Neural progenitor cell (in vitro differentiated cells): Measurements from ENCODE around the gene TBC1D1. TPM values are rescaled to one million over a fixed set of nuclear protein-coding genes. Genes with fewer than 3 reads are reported as not detected.

ENCODE experiments used
- DNase-seq: peaks from one replicate; pipeline ENCODE4 v3.0.0-alpha.2; 2016; ENCODE audit warnings: low spot score
- H2AFZ ChIP-seq: fragments of 200-600 bp; sonication (generic); replicated peaks from 2 replicates; pipeline ENCODE4 v1.6.1; 2016; ENCODE audit warnings: antibody characterized with exemption
- H3F3A ChIP-seq: fragments of 200-600 bp; sonication (generic); 2 replicates; pipeline ENCODE4 v1.6.1; 2016; ENCODE audit warnings: antibody characterized with exemption, low read depth
- H3K27ac ChIP-seq: fragments of 200-600 bp; sonication (generic); 2 replicates; pipeline ENCODE4 v1.5.1; 2016; ENCODE audit warnings: mild to moderate bottlenecking
- H3K27me3 ChIP-seq: fragments of 200-600 bp; sonication (generic); 2 replicates; pipeline ENCODE4 v1.6.1; 2016; ENCODE audit warnings: mild to moderate bottlenecking, moderate library complexity
- H3K36me3 ChIP-seq: fragments of 200-600 bp; sonication (generic); 2 replicates; pipeline ENCODE4 v1.5.1; 2016
- H3K4me1 ChIP-seq: fragments of 200-600 bp; sonication (generic); 2 replicates; pipeline ENCODE4 v1.6.1; 2016; ENCODE audit warnings: mixed run types
- H3K4me2 ChIP-seq: fragments of 200-600 bp; sonication (generic); 2 replicates; pipeline ENCODE4 v1.6.1; 2016
- H3K4me3 ChIP-seq: fragments of 200-600 bp; sonication (generic); 2 replicates; pipeline ENCODE4 v1.5.1; 2016
- H3K79me2 ChIP-seq: fragments of 200-600 bp; sonication (generic); 2 replicates; pipeline ENCODE4 v1.6.1; 2016; ENCODE audit warnings: low read depth
- H3K9ac ChIP-seq: fragments of 200-600 bp; sonication (generic); 2 replicates; pipeline ENCODE4 v1.6.1; 2016
- H3K9me3 ChIP-seq: fragments of 200-600 bp; sonication (generic); 2 replicates; pipeline ENCODE4 v1.5.1; 2016; ENCODE audit warnings: low read depth
- H4K20me1 ChIP-seq: fragments of 200-600 bp; sonication (generic); 2 replicates; pipeline ENCODE4 v1.6.1; 2016; ENCODE audit warnings: low read depth
- H3K27ac Mint-ChIP-seq: 3 replicates; pipeline ENCODE4 v1.8.0; 2021; ENCODE audit warnings: mixed read lengths
- H3K27me3 Mint-ChIP-seq: 2 replicates; pipeline ENCODE4 v1.8.0; 2022; ENCODE audit warnings: low read depth, mild to moderate bottlenecking, inconsistent platforms, moderate library complexity, mixed read lengths; ENCODE audit not compliant: insufficient read depth
- H3K36me3 Mint-ChIP-seq: 3 replicates; pipeline ENCODE4 v1.8.0; 2021; ENCODE audit warnings: mixed read lengths
- H3K4me1 Mint-ChIP-seq: 3 replicates; pipeline ENCODE4 v1.8.0; 2021; ENCODE audit warnings: mixed read lengths
- H3K4me3 Mint-ChIP-seq: 3 replicates; pipeline ENCODE4 v1.8.0; 2021; ENCODE audit warnings: mild to moderate bottlenecking, moderate library complexity, mixed read lengths
- H3K9me3 Mint-ChIP-seq: 3 replicates; pipeline ENCODE4 v1.8.0; 2020; ENCODE audit warnings: mixed read lengths
- CTCF ChIP-seq: fragments of 200-600 bp; sonication (generic); IDR thresholded peaks from 2 replicates; pipeline ENCODE4 v1.5.1; 2017; ENCODE audit warnings: antibody characterized with exemption, mild to moderate bottlenecking
- EZH2 ChIP-seq: fragments of 200-600 bp; sonication (generic); IDR thresholded peaks from 2 replicates; pipeline ENCODE4 v1.6.1; 2017; ENCODE audit warnings: antibody characterized with exemption, mild to moderate bottlenecking, moderate library complexity
- EZH2phosphoT487 ChIP-seq: fragments of 200-600 bp; sonication (generic); IDR thresholded peaks from 2 replicates; pipeline ENCODE4 v1.6.1; 2017; ENCODE audit warnings: antibody characterized with exemption
- total RNA-seq: library from RNA; depleted of rRNA; stranded (reverse); fragments of >200 nt; gene quantifications from 2 replicates; pipeline ENCODE4 v1.2.3, GENCODE V29; 2015; ENCODE audit warnings: low replicate concordance

Gene TBC1D1
- total RNA-seq, 1 donor from 2014 or later = 208 TPM

- Histone ChIP-seq H3K9me3 (no peaks in the 10 kb centered on the region), H3K27ac (no peak overlapping the region), H2AFZ (no peak overlapping the region), H3K4me3 (no peak overlapping the region), H3K9ac (no peak overlapping the region), H3K4me1 (peaks cover 3% of the 10 kb centered on the region), H3K36me3 (no peaks in the 10 kb centered on the region), H3K4me2 (no peak overlapping the region), H3F3A (no peaks in the 10 kb centered on the region), H3K27me3 (peaks cover 25% of the 10 kb centered on the region), H3K79me2 (no peaks in the 10 kb centered on the region), H4K20me1 (no peaks in the 10 kb centered on the region)
- no peaks in the 10 kb centered on the region for H3K36me3 Mint-ChIP-seq
- no peaks in the 10 kb centered on the region for H3K9me3 Mint-ChIP-seq
- no peak overlapping the region for H3K27ac Mint-ChIP-seq
- DNase-seq = no peak
- H3K27me3 Mint-ChIP-seq = peaks cover 21% of the 10 kb centered on the region
- H3K4me3 Mint-ChIP-seq = no peak overlapping the region
- TF ChIP-seq EZH2phosphoT487 (no peak), CTCF (no peak), EZH2 (no peak)
- H3K4me1 Mint-ChIP-seq = peaks cover 3% of the 10 kb centered on the region
Observed at GRCh38 chr4:37896206-37896860, 5.4 kb downstream of the TBC1D1 start.

GRCh38 chr4:37902212-37902611 lies 11.3 kb downstream of the TBC1D1 start:
- Histone ChIP-seq H3K9ac (no peak overlapping the region), H3K4me1 (no peaks in the 10 kb centered on the region), H3K27ac (no peak overlapping the region), H3K9me3 (no peaks in the 10 kb centered on the region), H3K79me2 (no peaks in the 10 kb centered on the region), H3K4me2 (no peak overlapping the region), H2AFZ (no peak overlapping the region), H3K36me3 (no peaks in the 10 kb centered on the region), H3K4me3 (no peak overlapping the region), H4K20me1 (no peaks in the 10 kb centered on the region), H3F3A (no peaks in the 10 kb centered on the region), H3K27me3 (no peaks in the 10 kb centered on the region)
- peaks cover 2% of the 10 kb centered on the region for H3K27me3 Mint-ChIP-seq
- no peak for DNase-seq
- no peaks in the 10 kb centered on the region for H3K36me3 Mint-ChIP-seq
- H3K4me3 Mint-ChIP-seq = no peak overlapping the region
- H3K9me3 Mint-ChIP-seq = no peaks in the 10 kb centered on the region
- TF ChIP-seq EZH2phosphoT487 = no peak
- TF ChIP-seq CTCF = no peak
- TF ChIP-seq EZH2 = no peak
- no peaks in the 10 kb centered on the region for H3K4me1 Mint-ChIP-seq
- H3K27ac Mint-ChIP-seq = no peak overlapping the region

- H3K4me2 ChIP-seq = no peak overlapping the region
- Mint-ChIP-seq H3K9me3 (no peaks in the 10 kb centered on the region), H3K4me1 (peaks cover 3% of the 10 kb centered on the region), H3K36me3 (no peaks in the 10 kb centered on the region), H3K27ac (no peak overlapping the region), H3K4me3 (no peak overlapping the region), H3K27me3 (peaks cover 2% of the 10 kb centered on the region)
- no peaks in the 10 kb centered on the region for H3K27me3 ChIP-seq
- no peak overlapping the region for H2AFZ ChIP-seq
- no peak overlapping the region for H3K4me3 ChIP-seq
- DNase-seq = no peak
- H3K79me2 ChIP-seq = no peaks in the 10 kb centered on the region
- no peak for TF ChIP-seq CTCF
- no peak for TF ChIP-seq EZH2
- no peak for TF ChIP-seq EZH2phosphoT487
- no peaks in the 10 kb centered on the region for H4K20me1 ChIP-seq
- no peak overlapping the region for H3K27ac ChIP-seq
- no peaks in the 10 kb centered on the region for H3F3A ChIP-seq
- no peaks in the 10 kb centered on the region for H3K4me1 ChIP-seq
- H3K9ac ChIP-seq = no peak overlapping the region
- H3K36me3 ChIP-seq = no peaks in the 10 kb centered on the region
- no peaks in the 10 kb centered on the region for H3K9me3 ChIP-seq
Observed at GRCh38 chr4:37902738-37903693, 12.1 kb downstream of the TBC1D1 start.
